OCI-LY3 (cell line): Measurements from ENCODE around the gene GAA.

Source experiments
- H2AFZ ChIP-seq: fragments of 200-600, 300-600 bp; shearing (Covaris generic); 2 replicates; pipeline ENCODE4 v1.6.0; 2014; ENCODE audit warnings: antibody characterized with exemption, low read depth, low read length
- H3K27ac ChIP-seq: fragments of 200-600, 300-600 bp; sonication (generic); 2 replicates; pipeline ENCODE4 v1.5.1; 2014; ENCODE audit warnings: mild to moderate bottlenecking, low read length, moderate library complexity, mixed read lengths
- H3K27me3 ChIP-seq: fragments of 200-600, 300-600 bp; sonication (generic); 2 replicates; pipeline ENCODE4 v1.6.1; 2014; ENCODE audit warnings: low read depth, low read length, mixed read lengths
- H3K36me3 ChIP-seq: fragments of 200-600, 300-600 bp; sonication (generic); replicated peaks from 2 replicates; pipeline ENCODE3; 2014; ENCODE audit warnings: low read depth, low read length, mixed read lengths
- H3K4me1 ChIP-seq: fragments of 300-600, 200-600 bp; sonication (generic); 2 replicates; pipeline ENCODE4 v1.6.1; 2014; ENCODE audit warnings: low read length, mixed read lengths
- H3K4me2 ChIP-seq: fragments of 200-600, 300-600 bp; sonication (generic); 2 replicates; pipeline ENCODE4 v1.6.1; 2014; ENCODE audit warnings: low read length, mixed read lengths
- H3K4me3 ChIP-seq: fragments of 300-600, 200-600 bp; sonication (generic); 2 replicates; pipeline ENCODE4 v1.5.1; 2014; ENCODE audit warnings: antibody characterized with exemption, mild to moderate bottlenecking, low read length, moderate library complexity
- H3K79me2 ChIP-seq: fragments of 300-600, 200-600 bp; shearing (Covaris generic); 2 replicates; pipeline ENCODE4 v1.6.1; 2014; ENCODE audit warnings: mild to moderate bottlenecking, low read length, mixed read lengths
- H3K9ac ChIP-seq: fragments of 300-600, 200-600 bp; shearing (Covaris generic); 2 replicates; pipeline ENCODE4 v1.6.0; 2014; ENCODE audit warnings: mild to moderate bottlenecking, low read length, moderate library complexity
- H3K9me3 ChIP-seq: fragments of 200-600, 300-600 bp; shearing (Covaris generic); 2 replicates; pipeline ENCODE4 v1.6.1; 2014; ENCODE audit warnings: low read length, mixed read lengths; ENCODE audit not compliant: insufficient read depth
- H4K20me1 ChIP-seq: fragments of 200-600, 300-600 bp; sonication (generic); 2 replicates; pipeline ENCODE4 v1.6.1; 2016; ENCODE audit warnings: low read length, mixed read lengths; ENCODE audit not compliant: insufficient read depth
- CTCF ChIP-seq: fragments of 200-600, 300-600 bp; sonication (generic); IDR thresholded peaks from 2 replicates; pipeline ENCODE4 v1.5.1; 2014; ENCODE audit warnings: antibody characterized with exemption, low read length, low read depth
- EZH2phosphoT487 ChIP-seq: fragments of 200-600 bp; shearing (Covaris generic); IDR thresholded peaks from 2 replicates; pipeline ENCODE4 v1.6.1; 2018; ENCODE audit warnings: antibody characterized with exemption, mixed run types, low read depth

Gene GAA

GRCh38 chr17:80122026-80122575 is 20.7 kb downstream of the GAA start:
- Histone ChIP-seq H3K79me2 (no peaks in the 10 kb centered on the region), H4K20me1 (no peaks in the 10 kb centered on the region), H3K27me3 (no peaks in the 10 kb centered on the region), H3K36me3 (no peaks in the 10 kb centered on the region), H3K9ac (no peak overlapping the region), H2AFZ (no peak overlapping the region), H3K4me1 (no peaks in the 10 kb centered on the region), H3K4me2 (no peak overlapping the region), H3K27ac (no peak overlapping the region), H3K9me3 (no peaks in the 10 kb centered on the region), H3K4me3 (no peak overlapping the region)
- TF ChIP-seq CTCF (no peak), EZH2phosphoT487 (no peak)

GRCh38 chr17:80122926-80123505 is 21.6 kb downstream of the GAA start:
- no peak overlapping the region for H3K4me2 ChIP-seq
- no peaks in the 10 kb centered on the region for H3K79me2 ChIP-seq
- no peak overlapping the region for H2AFZ ChIP-seq
- H4K20me1 ChIP-seq: no peaks in the 10 kb centered on the region
- no peaks in the 10 kb centered on the region for H3K36me3 ChIP-seq
- H3K27ac ChIP-seq: no peak overlapping the region
- no peaks in the 10 kb centered on the region for H3K27me3 ChIP-seq
- no peak overlapping the region for H3K9ac ChIP-seq
- H3K9me3 ChIP-seq: no peaks in the 10 kb centered on the region
- H3K4me3 ChIP-seq: no peak overlapping the region
- TF ChIP-seq EZH2phosphoT487 (no peak), CTCF (no peak)
- no peaks in the 10 kb centered on the region for H3K4me1 ChIP-seq

- H3K27ac ChIP-seq: no peak overlapping the region
- no peaks in the 10 kb centered on the region for H3K9me3 ChIP-seq
- H3K4me1 ChIP-seq: no peaks in the 10 kb centered on the region
- no peak overlapping the region for H2AFZ ChIP-seq
- no peak overlapping the region for H3K4me2 ChIP-seq
- H3K79me2 ChIP-seq: no peaks in the 10 kb centered on the region
- no peak overlapping the region for H3K4me3 ChIP-seq
- no peak for TF ChIP-seq CTCF
- no peaks in the 10 kb centered on the region for H4K20me1 ChIP-seq
- H3K36me3 ChIP-seq: no peaks in the 10 kb centered on the region
- H3K9ac ChIP-seq: no peak overlapping the region
- H3K27me3 ChIP-seq: no peaks in the 10 kb centered on the region
Observed at GRCh38 chr17:80123791-80124190, 22.4 kb downstream of the GAA start.

- Histone ChIP-seq H3K4me2 (no peak overlapping the region), H2AFZ (no peak overlapping the region), H3K4me3 (no peak overlapping the region), H3K9ac (no peak overlapping the region), H3K4me1 (no peaks in the 10 kb centered on the region), H4K20me1 (no peaks in the 10 kb centered on the region), H3K79me2 (no peaks in the 10 kb centered on the region), H3K27me3 (no peaks in the 10 kb centered on the region), H3K27ac (no peak overlapping the region), H3K36me3 (no peaks in the 10 kb centered on the region), H3K9me3 (no peaks in the 10 kb centered on the region)
- peak; percentile 31; the same call in 1 of the 2 replicates for TF ChIP-seq CTCF
- TF ChIP-seq EZH2phosphoT487: no peak
Observed at GRCh38 chr17:80124351-80124981, 23.1 kb downstream of the GAA start.
